K562 (cell line): ENCODE data around the gene ITPR1. TPM values are rescaled to one million over a fixed set of nuclear protein-coding genes. Genes with fewer than 3 reads are reported as not detected.

ENCODE experiments used
- ARHGAP35 ChIP-seq: fragments of 450-650 bp; IDR thresholded peaks from 2 replicates; pipeline ENCODE4 v1.6.1; 2018; ENCODE audit not compliant: partially characterized antibody
- E2F3 ChIP-seq: fragments of 250-450 bp; sonication (Bioruptor Pico); IDR thresholded peaks from 2 replicates; pipeline ENCODE4 v1.4.0; 2020; ENCODE audit warnings: mild to moderate bottlenecking
- EP400 ChIP-seq: fragments of 450-650 bp; IDR thresholded peaks from 2 replicates; pipeline ENCODE4 v1.6.1; 2017; ENCODE audit warnings: antibody characterized with exemption, mild to moderate bottlenecking, moderate library complexity
- HBP1 ChIP-seq: fragments of 450-650 bp; formaldehyde crosslinking; IDR thresholded peaks from 2 replicates; pipeline ENCODE4 v1.4.0; 2022; ENCODE audit warnings: missing genetic modification characterization
- MAZ ChIP-seq, 2 experiments: fragments of 450-650 bp in 1 of 2; sonication (generic) in 1 of 2; formaldehyde crosslinking; IDR thresholded peaks in 1 of 2; conservative IDR thresholded peaks in 1 of 2; 2 replicates each; pipeline versions ENCODE4 v1.4.0 to v1.5.0; 2020; ENCODE audit warnings: mild to moderate bottlenecking in 1 of 2, missing genetic modification reagents in 1 of 2
- MEF2D ChIP-seq: conservative IDR thresholded peaks from 2 replicates; pipeline ENCODE4 v1.6.1; 2016; ENCODE audit warnings: low read depth, missing genetic modification characterization, missing compliant biosample characterization
- NBN ChIP-seq: fragments of 450-650 bp; IDR thresholded peaks from 2 replicates; pipeline ENCODE4 v1.6.1; 2016; ENCODE audit warnings: low read depth, mild to moderate bottlenecking
- NFIC ChIP-seq: fragments of 450-650 bp; IDR thresholded peaks from 2 replicates; pipeline ENCODE4 v1.6.1; 2017; ENCODE audit warnings: mild to moderate bottlenecking, inconsistent platforms
- RBFOX2 ChIP-seq: fragments of 200-400 bp; formaldehyde crosslinking; IDR thresholded peaks from 2 replicates; pipeline ENCODE4 v1.6.1; 2017; ENCODE audit warnings: low read depth, mild to moderate bottlenecking, low read length, moderate library complexity
- SRF ChIP-seq, 2 experiments: fragments of 250-450, 450-650 bp in 1 of 2; sonication (Bioruptor Pico) in 1 of 2; sonication (generic) in 1 of 2; formaldehyde crosslinking; IDR thresholded peaks; 2 replicates each; pipeline versions ENCODE4 v1.5.0 to v1.5.1; 2020 to 2022; ENCODE audit warnings: mild to moderate bottlenecking in 1 of 2, missing genetic modification reagents in 1 of 2
- ZBTB17 ChIP-seq: fragments of 450-650 bp; formaldehyde crosslinking; IDR thresholded peaks from 2 replicates; pipeline ENCODE4 v1.4.0; 2020; ENCODE audit warnings: mild to moderate bottlenecking
- ZNF143 ChIP-seq: sonication (generic); formaldehyde crosslinking; IDR thresholded peaks from 2 replicates; pipeline ENCODE4 v1.9.0; 2022; ENCODE audit warnings: mild to moderate bottlenecking, missing genetic modification reagents
- ZNF449 ChIP-seq: fragments of 250-450 bp; sonication (Bioruptor Pico); IDR thresholded peaks from 2 replicates; pipeline ENCODE4 v1.8.0; 2022; ENCODE audit warnings: moderate library complexity, mild to moderate bottlenecking, inconsistent platforms
- ZNF764 ChIP-seq: fragments of 250-450 bp; sonication (Bioruptor Pico); IDR thresholded peaks from 2 replicates; pipeline ENCODE4 v1.4.0; 2020; ENCODE audit warnings: low read depth, mild to moderate bottlenecking, moderate library complexity
- polyA plus RNA-seq, 8 experiments: library from polyadenylated mRNA; depleted of rRNA in 4 of 8; stranded (reverse) in 5 of 8; unstranded in 3 of 8; fragments of >200 nt; fragmentation: Nextera tagmentation in 2 of 8; fragmentation: Illumina TruSeq in 1 of 8; extraction: Ambion mirVana in 2 of 8; extraction: Trizol in 1 of 8; gene quantifications; 2 replicates each; pipeline versions ENCODE4 v1.2.1 to v1.2.3, GENCODE V29; 2011 to 2014; ENCODE audit warnings: inconsistent platforms in 1 of 8, missing spikeins in 1 of 8
- total RNA-seq, 7 experiments: library from RNA; depleted of rRNA in 6 of 7; stranded (reverse); fragments of >200 nt in 6 of 7; fragmentation: Illumina TruSeq in 2 of 7; extraction: Trizol in 2 of 7; gene quantifications; 2 replicates each; pipeline versions ENCODE4 v1.2.1 to v1.2.3, GENCODE V29; 2011 to 2021; ENCODE audit warnings: low replicate concordance in 1 of 7
- TF ChIP-seq, protein P1 (sequence below), 2 experiments: fragments of 450-650 bp; IDR thresholded peaks; 2 replicates each; pipeline ENCODE4 v1.6.1; 2016
- TF ChIP-seq, protein P2 (sequence below): fragments of 450-650 bp; conservative IDR thresholded peaks from 2 replicates; pipeline ENCODE4 v1.6.1; 2016; ENCODE audit warnings: missing genetic modification characterization, low read depth, mild to moderate bottlenecking, missing compliant biosample characterization, moderate library complexity
- TF ChIP-seq, protein P3 (sequence below): sonication (generic); formaldehyde crosslinking; IDR thresholded peaks from 2 replicates; pipeline ENCODE4 v1.8.1; 2022; ENCODE audit warnings: missing genetic modification reagents

The ITPR1 gene
- total and polyA plus RNA-seq, 9 of the 15 experiments (the other 6 are each of a cell fraction or from before 2014, with no cell fraction given): 22.4 to 40.0 (median 27.4) TPM

GRCh38 chr3:4493014-4493940 is at the start of gene ITPR1 (continued):
- no peak for TF ChIP-seq ZNF764 (CRISPR knock-in tag)
- no peak for TF ChIP-seq E2F3 (CRISPR knock-in tag)
- TF ChIP-seq NFIC: peak; percentile 68
- no peak for TF ChIP-seq ZNF449 (CRISPR knock-in tag)
- TF ChIP-seq, protein P1, sequence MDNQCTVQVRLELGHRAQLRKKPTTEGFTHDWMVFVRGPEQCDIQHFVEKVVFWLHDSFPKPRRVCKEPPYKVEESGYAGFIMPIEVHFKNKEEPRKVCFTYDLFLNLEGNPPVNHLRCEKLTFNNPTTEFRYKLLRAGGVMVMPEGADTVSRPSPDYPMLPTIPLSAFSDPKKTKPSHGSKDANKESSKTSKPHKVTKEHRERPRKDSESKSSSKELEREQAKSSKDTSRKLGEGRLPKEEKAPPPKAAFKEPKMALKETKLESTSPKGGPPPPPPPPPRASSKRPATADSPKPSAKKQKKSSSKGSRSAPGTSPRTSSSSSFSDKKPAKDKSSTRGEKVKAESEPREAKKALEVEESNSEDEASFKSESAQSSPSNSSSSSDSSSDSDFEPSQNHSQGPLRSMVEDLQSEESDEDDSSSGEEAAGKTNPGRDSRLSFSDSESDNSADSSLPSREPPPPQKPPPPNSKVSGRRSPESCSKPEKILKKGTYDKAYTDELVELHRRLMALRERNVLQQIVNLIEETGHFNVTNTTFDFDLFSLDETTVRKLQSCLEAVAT (IDR thresholded peaks at IDR 0.05): peak; percentile 31 to 66; a peak in 3 of 4 replicates
- peak; percentile 97 for TF ChIP-seq ZNF143 (CRISPR knock-in tag)
- peak; percentile 92 to 99 for TF ChIP-seq MAZ (CRISPR knock-in tag; conservative IDR thresholded peaks at IDR 0.05 in 1 of 2, IDR thresholded peaks at IDR 0.05 in 1 of 2)
- no peak for TF ChIP-seq ARHGAP35
- TF ChIP-seq, protein P2, sequence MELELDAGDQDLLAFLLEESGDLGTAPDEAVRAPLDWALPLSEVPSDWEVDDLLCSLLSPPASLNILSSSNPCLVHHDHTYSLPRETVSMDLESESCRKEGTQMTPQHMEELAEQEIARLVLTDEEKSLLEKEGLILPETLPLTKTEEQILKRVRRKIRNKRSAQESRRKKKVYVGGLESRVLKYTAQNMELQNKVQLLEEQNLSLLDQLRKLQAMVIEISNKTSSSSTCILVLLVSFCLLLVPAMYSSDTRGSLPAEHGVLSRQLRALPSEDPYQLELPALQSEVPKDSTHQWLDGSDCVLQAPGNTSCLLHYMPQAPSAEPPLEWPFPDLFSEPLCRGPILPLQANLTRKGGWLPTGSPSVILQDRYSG (tag): no peak
- TF ChIP-seq HBP1 (CRISPR knock-in tag): peak; percentile 90; the same call in 1 of the 2 replicates
- peak; percentile 20 to 21; a peak in 2 of 4 replicates for TF ChIP-seq SRF (CRISPR knock-in tag; IDR thresholded peaks at IDR 0.05)
- TF ChIP-seq, protein P3, sequence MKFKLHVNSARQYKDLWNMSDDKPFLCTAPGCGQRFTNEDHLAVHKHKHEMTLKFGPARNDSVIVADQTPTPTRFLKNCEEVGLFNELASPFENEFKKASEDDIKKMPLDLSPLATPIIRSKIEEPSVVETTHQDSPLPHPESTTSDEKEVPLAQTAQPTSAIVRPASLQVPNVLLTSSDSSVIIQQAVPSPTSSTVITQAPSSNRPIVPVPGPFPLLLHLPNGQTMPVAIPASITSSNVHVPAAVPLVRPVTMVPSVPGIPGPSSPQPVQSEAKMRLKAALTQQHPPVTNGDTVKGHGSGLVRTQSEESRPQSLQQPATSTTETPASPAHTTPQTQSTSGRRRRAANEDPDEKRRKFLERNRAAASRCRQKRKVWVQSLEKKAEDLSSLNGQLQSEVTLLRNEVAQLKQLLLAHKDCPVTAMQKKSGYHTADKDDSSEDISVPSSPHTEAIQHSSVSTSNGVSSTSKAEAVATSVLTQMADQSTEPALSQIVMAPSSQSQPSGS (CRISPR knock-in tag): no peak
- TF ChIP-seq EP400: peak; percentile 88
- peak; percentile 69; the same call in 1 of the 2 replicates for TF ChIP-seq MEF2D (tag)
- peak; percentile 100 for TF ChIP-seq RBFOX2
- peak; percentile 74 for TF ChIP-seq NBN
- 0 out of 2 replicates have a peak, but pooled peaks have one; percentile 72 for TF ChIP-seq ZBTB17 (CRISPR knock-in tag)
